Lower leg skin (tissue), 4 donors: Measurements from ENCODE around the gene TRPM2. TPM values are rescaled to one million over a fixed set of nuclear protein-coding genes. Genes with fewer than 3 reads are reported as not detected.
A peak's percentile ranks its signal among the peaks of the same experiment; 100 is the strongest.

Experiments used
- DNase-seq, 2 donors: peaks; one replicate each; pipeline ENCODE4 v3.0.0-alpha.2; 2019; ENCODE audit warnings: low spot score in 2 of 2
- H3K4me3 ChIP-seq: fragments of 200-600 bp; sonication (generic); 2 replicates; pipeline ENCODE4 v1.5.1; 2017; ENCODE audit warnings: mild to moderate bottlenecking, low read depth; ENCODE audit not compliant: poor library complexity, severe bottlenecking
- CTCF ChIP-seq, 3 donors: fragments of 450-650 bp; IDR thresholded peaks; one replicate each; pipeline ENCODE4 v1.5.1; 2016; ENCODE audit warnings: antibody characterized with exemption in 3 of 3, mild to moderate bottlenecking in 3 of 3, moderate library complexity in 2 of 3
- POLR2A ChIP-seq, 2 donors: fragments of 450-650 bp; IDR thresholded peaks; one replicate each; pipeline ENCODE4 v1.6.1; 2016 to 2017; ENCODE audit warnings: antibody characterized with exemption in 2 of 2, mild to moderate bottlenecking in 1 of 2, moderate library complexity in 1 of 2
- WGBS, 2 donors: methylation state at CpG; one replicate each; pipeline ENCODE4 v1.1.5; 2018; 5-methylcytosine and 5-hydroxymethylcytosine counted together
- intact Hi-C: fragments of 100-400 bp; cut with DNase I; formaldehyde crosslinking; loops from one replicate; pipeline ENCODE4 v1.15.0; 2023; ENCODE audit warnings: low total_unique reads
- total RNA-seq, 4 donors: library from RNA; depleted of rRNA; stranded (reverse); fragments of >200 nt; gene quantifications; one replicate each; pipeline ENCODE4 v1.1.0, GENCODE V29; 2016

The TRPM2 gene
- total RNA-seq, 4 donors from 2014 or later, result 1.9 to 9.4 (median 2.2) TPM

- TF ChIP-seq CTCF (IDR thresholded peaks at IDR 0.05), result no peak
- TF ChIP-seq POLR2A (IDR thresholded peaks at IDR 0.05), result no peak
- intact Hi-C loops, result no loop called here
- peak in 1 of 2 donors; percentile 63 for DNase-seq
- 57 to 60% methylated on average over 15 to 21 of the region's 22 CpGs for WGBS, 2 donors
- no peak overlapping the region for H3K4me3 ChIP-seq
These were observed 24.7 kb downstream of the TRPM2 start for GRCh38 chr21:44377922-44378645.

GRCh38 chr21:44378646-44379514 is 25.5 kb downstream of the TRPM2 start:
- no peak overlapping the region for H3K4me3 ChIP-seq
- TF ChIP-seq CTCF (IDR thresholded peaks at IDR 0.05) (no peak), POLR2A (IDR thresholded peaks at IDR 0.05) (no peak)
- DNase-seq, result peak in 1 of 2 donors; percentile 72
- 92 to 95% methylated on average over 30 to 34 of the region's 34 CpGs for WGBS, 2 donors
- intact Hi-C loops, result no loop called here

DNA sequence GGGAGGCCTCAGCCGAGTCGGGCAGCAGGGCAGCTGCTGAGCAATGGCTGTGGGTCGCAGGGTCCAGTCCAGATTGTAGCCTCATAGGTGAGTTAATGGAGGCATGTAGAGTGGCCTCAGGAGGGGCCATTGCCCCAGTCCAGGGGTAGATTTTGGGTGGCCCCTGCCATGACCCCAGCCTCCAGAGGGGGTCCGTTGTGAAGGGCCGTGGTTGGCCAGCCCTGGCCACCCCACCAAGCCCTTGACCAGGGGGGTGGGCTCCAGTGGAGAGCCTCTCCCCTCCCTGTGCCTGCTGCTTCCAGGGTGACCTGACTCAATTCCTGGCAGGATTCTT is 26.1 kb downstream of the TRPM2 start:
- TF ChIP-seq CTCF (IDR thresholded peaks at IDR 0.05), result no peak
- no peak for TF ChIP-seq POLR2A (IDR thresholded peaks at IDR 0.05)
- DNase-seq, result no peak
- no peak overlapping the region for H3K4me3 ChIP-seq
- intact Hi-C loops, result no loop called here
- 88% methylated on average over 3 to 5 of the region's 5 CpGs for WGBS, 2 donors

- WGBS, 2 donors, result 62 to 75% methylated on average over 28 to 31 of the region's 31 CpGs
- DNase-seq, result peak in 1 of 2 donors; percentile 59
- TF ChIP-seq CTCF (IDR thresholded peaks at IDR 0.05) (no peak), POLR2A (IDR thresholded peaks at IDR 0.05) (no peak)
These were observed 26.8 kb downstream of the TRPM2 start for GRCh38 chr21:44379991-44380865.

GRCh38 chr21:44380876-44381275 is 27.5 kb downstream of the TRPM2 start:
- no peak overlapping the region for H3K4me3 ChIP-seq
- WGBS, 2 donors, result 78 to 79% methylated on average over 10 of the region's 10 CpGs
- intact Hi-C loops, result no loop called here
- no peak for TF ChIP-seq CTCF (IDR thresholded peaks at IDR 0.05)
- TF ChIP-seq POLR2A (IDR thresholded peaks at IDR 0.05), result no peak
- DNase-seq, result peak in 1 of 2 donors; percentile 31

More at GRCh38 chr21:44379991-44380865, 26.8 kb downstream of the TRPM2 start:
- no peak overlapping the region for H3K4me3 ChIP-seq
- intact Hi-C loops, result no loop called here
